Fibroblast of the conjunctiva (primary cell): ENCODE data around the gene CASR.

Experiments used
- DNase-seq: peaks from one replicate; pipeline ENCODE4 v3.0.0-alpha.2; 2010; ENCODE audit warnings: low read depth

The CASR gene

DNA sequence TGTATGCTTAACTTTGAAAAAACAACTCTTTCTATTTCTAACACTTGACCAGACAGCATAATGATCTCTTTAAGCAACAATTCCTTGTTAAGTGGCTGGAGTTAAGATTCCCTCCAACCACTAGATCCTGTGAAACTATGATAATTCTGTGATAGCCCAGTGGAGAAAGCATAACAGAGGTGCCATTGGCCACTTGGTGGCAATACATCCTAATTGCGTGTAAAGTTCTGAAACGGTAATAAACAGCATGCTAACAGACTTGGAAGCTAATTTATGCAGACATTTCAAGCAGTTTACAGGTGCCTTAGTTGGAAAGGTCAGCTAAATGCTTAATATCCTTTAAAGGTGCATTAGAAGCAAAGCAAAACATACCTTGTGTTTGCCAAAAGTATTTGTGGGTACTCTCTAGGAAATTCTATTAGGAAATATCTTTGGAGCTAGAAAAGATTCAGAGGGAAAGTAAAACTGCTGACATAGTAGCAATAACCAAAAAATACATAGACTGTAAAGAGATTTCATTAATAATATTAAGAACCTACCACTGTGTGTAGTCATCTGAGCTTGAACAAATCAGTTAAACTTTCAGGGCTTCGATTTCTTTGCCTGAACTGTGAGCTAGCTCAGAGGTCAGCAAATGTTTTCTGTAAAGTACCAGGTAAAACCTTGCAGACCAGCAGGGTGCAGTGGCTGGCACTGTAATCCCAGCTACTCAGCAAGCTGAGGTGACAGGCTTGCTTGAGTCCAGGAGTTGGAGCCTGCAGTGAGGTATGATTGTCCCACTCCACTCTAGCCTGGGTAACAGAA, 122.6 kb downstream of the CASR start:
- DNase-seq = no peak

DNA sequence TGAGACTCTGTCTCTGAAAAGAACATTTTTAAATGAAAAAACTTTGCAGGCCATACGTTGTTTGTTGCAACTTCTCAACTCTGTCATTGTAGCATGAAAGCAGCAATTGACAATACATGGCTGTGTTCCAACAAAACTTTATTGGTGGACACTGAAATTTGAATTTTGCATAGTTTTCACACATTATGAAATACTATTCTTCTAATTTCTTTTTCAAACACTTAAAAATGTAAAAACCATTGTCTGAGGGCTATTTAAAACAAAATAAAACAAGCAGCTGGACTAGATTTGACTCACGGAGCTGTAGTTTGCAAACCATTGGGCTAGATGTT, 123.1 kb downstream of the CASR start:
- no peak for DNase-seq

DNA sequence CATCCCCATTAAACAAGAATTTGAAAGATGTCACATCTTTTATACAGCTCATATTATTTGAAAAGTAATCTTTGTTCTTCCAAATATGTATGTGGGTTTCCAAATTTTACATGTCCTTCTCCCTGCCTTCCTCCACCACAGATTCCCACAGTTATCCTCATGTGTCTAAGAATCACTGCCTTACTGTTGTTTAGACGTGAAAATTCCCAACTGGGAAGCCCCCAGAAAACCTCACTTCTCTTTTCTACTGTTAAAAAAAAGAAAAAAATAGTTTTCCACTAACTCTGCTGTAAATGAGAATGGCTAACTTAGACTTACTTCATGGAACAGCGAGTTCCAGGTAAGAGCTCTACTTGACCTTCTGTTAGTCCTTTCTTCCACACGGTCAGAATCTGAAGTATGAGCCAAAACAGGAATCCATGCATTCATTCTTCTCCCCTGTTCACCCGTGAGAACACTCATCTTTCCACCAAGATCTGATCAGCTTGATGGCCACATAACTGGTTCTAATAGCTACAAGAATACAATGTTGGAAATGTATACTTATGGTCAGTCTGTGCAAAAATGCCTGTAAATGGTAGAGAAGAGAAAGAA, 123.7 kb downstream of the CASR start:
- no peak for DNase-seq

DNA sequence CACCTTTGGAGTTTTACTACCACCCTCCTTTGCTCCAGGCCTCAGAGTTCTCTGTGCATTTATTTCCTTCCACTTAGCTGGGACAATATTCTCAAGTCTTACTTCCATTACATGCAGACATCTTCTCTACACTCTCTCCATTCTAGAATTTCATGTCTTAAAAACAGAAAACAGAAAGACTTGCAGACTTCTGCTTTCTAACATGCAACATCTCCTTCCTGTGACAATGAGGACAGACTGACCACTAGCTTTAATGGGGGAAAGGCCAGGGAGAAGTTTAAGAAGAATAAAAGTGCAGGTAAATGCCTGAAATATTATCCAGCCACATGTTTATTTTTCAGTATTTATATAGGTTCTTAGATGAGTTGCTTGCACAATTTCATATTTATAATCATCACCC, 124.5 kb downstream of the CASR start:
- no peak for DNase-seq

DNA sequence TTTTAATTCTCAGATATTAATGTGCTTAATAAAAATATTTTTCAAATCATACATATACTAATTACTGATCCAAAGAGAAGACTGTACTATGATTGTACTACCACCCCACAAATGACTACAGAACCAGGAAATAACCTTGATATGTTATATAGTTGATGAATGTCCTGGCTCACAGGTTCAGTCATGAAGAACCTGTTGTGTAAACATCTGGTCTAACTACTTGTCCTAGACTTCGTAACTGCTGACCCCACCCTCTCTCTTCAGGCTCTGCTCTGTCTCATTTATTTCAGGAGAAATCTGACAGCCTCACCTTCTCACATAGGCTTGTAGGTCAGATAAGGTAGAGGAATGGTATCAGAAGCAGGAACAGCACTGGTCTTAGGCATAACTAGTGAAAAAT, 126.9 kb downstream of the CASR start:
- DNase-seq = no peak

DNA sequence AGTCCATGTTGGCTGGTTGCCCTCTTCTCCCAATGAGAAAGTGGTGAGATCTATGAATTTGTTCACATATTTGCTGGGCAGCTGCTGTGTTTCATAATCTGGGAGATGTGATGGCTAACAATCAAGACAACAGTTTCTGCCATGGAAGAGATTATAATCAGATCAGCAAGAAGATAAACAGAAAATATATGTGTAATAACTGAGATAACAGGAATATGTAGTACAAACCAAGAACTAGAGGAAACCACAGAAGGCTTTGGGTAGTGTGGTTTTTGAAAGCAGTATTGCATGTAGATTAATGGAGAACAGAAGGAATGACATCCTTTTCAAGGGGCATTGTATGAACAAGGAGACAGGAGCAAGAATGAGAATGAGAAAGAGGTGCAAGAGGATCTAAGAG, 129.4 kb downstream of the CASR start:
- DNase-seq = no peak

DNA sequence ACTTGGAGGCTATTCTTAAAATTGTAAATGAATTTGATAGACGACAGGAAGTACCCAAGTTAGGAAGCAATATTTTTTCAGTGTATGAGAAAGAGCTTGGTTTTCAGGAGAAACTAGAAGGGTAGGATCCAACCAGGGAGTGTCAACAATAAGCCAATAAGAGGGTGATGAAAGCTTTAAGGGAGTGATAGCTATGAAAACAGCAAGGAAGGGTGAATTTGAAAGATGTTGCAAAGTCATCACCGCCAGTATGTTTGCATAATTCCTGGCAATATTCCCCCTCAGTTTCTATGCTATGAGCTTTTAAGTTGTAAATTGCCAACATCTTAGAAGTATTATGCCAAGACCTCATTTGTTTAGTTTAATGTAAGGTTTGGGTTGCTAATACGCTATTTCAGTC, 129.8 kb downstream of the CASR start:
- DNase-seq = no peak

DNA sequence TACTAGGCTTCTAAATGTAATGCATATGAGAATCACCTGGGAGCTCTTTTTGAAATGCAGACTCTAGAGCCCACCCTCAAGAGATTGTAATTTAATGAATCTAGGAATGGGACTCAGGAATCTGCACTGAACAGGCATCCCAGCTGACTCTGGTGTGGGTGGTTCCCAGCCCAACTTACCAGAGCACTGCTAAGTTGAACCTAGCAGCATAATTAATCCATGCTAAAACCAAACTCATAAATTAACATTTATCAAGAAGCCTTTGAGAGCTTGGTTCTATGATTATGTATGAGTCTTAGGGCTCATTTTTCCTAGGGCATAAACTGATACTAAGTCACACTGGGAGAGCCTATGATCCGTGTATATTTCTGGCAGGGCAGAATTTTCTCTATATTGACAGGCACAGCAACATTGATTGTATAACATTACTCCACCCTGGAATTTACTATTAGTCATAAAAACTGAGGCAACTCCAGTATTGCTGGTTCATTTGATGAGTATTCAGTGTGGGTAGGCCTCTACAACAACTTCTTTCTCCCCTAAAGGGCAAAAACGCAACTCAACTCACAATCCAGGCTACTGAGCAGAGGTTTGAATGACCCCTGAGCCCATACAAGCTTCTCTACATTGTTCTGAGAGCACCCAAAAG, 130.9 kb downstream of the CASR start:
- DNase-seq = no peak

DNA sequence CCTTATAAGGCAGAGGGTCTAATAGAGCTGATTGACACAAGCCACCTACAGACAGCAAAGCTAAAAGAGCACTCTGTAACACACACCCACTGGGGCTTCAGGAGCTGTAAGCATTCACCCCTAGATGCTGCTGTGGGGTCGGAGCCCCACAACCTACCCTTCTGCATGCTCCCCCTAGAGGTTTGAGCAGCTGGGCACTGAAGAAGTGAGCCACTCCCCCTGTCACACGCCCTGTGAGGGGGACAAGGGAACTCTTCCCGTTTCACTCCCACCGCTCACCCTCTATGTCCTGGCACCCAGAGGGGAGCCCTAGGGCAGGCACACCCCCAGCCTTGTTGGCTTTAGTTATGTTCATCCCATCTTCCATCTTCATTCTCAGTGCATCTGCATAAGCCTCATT, 132.2 kb downstream of the CASR start:
- DNase-seq = no peak

DNA sequence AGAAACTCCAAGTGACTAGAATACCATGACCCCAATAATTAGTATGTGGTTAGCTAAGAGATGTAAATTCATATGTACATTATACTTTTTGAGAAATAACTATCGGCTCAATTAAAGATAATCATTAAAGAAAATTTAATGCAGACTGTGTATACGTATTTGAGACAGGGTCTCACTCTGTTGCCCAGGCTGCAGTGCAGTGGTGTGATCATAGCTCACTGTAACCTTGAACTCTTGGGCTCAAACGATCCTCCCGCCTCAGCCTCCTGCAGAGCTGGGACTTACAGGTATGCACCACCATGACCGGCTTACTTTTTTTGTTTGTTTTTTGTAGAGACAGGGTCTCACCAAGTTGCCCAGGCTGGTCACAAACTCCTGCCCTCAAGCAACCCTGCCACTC, 132.9 kb downstream of the CASR start:
- DNase-seq = no peak

DNA sequence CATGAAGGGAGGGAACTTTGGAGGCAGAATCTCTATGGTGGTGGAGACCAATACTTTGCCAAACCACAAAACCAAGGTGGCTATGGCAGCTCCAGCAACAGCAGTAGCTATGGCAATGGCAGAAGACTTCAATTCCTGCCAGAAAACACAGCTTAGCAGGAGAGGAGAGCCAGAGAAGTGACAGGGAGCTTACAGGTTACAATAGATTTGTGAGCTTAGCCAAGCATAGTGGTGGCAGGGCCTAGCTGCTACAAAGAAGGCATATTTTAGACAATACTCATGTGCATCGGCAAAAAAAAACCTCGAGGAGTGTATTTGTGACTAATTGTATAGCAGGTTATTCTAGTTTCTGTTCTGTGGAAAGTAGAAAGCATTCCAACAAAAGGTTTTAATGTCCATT, 135.2 kb downstream of the CASR start:
- DNase-seq = no peak

DNA sequence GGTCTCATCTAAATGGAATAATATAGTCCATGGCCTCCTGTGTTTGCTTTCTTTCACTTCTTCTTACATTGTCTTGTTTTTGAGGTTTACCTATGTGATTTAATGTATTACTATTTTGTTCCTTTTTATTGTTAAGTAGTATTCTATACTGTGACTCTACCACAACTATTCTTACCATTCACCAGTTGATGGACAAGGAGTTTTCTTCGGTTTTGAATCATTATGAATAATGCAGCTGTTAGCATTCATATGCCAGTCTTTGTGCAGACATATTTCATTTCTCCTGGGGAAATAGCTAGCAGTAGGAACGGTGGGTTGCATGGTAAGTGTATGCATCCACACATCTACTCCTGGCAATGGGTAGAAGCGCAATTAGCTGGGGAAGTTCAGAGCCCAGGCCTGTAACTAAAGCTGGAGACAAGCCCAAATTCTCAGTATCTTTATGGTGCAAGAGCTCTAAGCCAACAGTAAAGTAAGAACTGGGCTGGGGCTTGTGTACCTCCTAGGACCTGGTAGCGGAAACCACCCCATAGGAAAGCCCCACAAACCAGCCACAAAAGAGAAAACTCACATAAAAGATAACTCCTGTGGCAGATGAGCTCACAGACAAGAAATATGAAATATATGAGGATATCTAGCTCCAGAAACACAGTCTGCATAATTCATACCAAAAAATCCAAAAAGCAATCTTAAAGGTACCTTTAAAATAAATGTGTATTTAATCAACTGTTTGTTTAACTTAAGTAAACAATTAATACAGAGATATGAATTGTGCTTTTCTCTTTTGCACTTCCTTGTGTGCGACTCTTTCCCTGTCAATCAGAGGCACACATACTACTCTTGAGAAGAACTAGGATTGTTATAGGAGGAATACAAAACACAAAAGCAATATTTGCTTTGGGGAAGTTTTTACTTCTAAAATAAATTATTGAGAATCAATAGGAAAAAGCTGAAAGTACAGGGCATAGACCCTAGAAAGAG, 138.9 kb downstream of the CASR start:
- DNase-seq = no peak

DNA sequence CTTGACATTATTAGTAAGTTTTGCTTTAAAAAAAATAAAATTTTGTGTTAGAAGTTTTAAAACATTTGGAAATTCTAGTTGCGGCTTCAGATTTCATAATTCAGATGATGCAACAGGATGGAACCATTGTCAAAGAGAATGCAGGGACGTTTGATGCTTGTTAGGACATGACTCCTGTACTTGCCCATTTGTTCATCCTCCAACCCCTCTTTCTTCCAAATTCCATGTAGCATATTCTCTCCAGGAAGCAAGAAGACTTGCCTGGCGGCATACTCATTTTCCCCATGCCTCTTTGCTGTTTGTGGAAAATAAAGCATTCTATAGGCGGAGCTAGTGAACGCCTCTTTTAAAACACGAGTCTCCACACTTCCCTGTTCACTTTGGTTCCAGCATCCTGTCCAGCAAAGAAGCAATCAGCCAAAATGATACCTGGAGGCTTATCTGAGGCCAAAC, 141.4 kb downstream of the CASR start, which contains the start of gene CSTA:
CSTA (plus strand) TSS at position 378 of the 453 bp plus-strand sequence; CDS start at position 423, 45 bp downstream.
- no peak for DNase-seq

DNA sequence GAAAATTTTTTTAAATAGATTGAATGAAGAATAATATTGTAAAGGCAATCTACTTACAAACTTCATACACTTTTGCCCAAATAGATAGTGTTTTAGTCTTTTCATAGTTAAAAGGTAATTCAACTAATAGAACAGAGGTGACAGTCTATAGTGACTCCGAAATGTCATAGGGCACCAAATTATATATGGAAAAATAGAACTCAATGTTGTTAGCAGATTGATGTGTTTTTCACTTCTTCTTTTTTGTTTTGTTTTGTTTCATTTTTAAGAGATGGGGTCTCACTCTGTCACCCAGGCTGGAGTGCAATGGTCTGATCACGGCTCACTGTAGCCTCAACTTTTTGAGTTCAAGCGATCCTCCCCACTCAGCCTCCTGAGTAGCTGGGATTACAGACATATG, 142.3 kb downstream of the CASR start:
- DNase-seq = no peak

DNA sequence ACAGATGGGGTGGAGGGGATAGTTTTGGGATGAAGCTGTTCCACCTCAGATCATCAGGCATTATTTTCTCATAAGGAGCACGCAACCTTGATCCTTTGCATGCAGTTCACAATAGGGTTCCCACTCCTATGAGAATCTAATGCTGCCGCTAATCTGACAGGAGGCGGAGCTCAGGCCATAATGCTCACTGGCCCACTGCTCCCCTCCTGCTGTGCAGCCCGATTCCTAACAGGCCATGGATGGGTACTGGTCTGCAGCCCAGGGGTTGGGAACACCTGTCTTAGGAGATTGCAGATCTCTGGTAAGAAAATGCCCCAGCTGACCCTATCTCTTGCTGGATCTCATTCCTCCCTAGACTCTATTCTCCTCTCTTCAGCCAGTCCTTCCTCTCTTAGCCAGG, 148.4 kb downstream of the CASR start:
- no peak for DNase-seq

DNA sequence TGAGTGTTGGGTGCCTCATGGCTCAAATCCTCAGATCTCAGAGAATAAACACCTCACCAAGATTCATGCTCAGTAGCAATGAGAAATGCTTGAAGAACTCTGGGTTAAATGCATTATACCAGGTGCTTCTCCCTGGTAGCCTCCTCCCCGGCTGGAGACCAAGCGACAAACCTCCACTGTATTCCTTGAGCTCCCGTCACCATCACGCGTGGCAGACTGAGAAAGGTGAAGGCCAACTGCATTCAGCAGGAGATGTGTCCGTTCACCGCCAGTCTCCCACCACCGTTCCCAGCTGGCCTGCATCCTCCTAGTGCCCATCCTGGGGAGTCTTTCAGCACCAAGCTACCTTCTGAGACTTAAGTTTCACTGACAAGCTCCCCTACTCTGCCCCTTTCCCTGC, 149.1 kb downstream of the CASR start:
- no peak for DNase-seq
